Measurements from ENCODE around the gene ADM2.

ADM2 gene

GRCh38 chr22:50487290-50488005, 6.1 kb downstream of the ADM2 start:
- TF ChIP-seq, protein P1, sequence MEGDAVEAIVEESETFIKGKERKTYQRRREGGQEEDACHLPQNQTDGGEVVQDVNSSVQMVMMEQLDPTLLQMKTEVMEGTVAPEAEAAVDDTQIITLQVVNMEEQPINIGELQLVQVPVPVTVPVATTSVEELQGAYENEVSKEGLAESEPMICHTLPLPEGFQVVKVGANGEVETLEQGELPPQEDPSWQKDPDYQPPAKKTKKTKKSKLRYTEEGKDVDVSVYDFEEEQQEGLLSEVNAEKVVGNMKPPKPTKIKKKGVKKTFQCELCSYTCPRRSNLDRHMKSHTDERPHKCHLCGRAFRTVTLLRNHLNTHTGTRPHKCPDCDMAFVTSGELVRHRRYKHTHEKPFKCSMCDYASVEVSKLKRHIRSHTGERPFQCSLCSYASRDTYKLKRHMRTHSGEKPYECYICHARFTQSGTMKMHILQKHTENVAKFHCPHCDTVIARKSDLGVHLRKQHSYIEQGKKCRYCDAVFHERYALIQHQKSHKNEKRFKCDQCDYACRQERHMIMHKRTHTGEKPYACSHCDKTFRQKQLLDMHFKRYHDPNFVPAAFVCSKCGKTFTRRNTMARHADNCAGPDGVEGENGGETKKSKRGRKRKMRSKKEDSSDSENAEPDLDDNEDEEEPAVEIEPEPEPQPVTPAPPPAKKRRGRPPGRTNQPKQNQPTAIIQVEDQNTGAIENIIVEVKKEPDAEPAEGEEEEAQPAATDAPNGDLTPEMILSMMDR (conservative IDR thresholded peaks at IDR 0.05; ENCODE audit: low read depth, low read length): no peak
- no peak for DNase-seq (ENCODE audit: low read depth)
- H3K4me3 ChIP-seq (ENCODE audit: low read length): no peak overlapping the region

DNA sequence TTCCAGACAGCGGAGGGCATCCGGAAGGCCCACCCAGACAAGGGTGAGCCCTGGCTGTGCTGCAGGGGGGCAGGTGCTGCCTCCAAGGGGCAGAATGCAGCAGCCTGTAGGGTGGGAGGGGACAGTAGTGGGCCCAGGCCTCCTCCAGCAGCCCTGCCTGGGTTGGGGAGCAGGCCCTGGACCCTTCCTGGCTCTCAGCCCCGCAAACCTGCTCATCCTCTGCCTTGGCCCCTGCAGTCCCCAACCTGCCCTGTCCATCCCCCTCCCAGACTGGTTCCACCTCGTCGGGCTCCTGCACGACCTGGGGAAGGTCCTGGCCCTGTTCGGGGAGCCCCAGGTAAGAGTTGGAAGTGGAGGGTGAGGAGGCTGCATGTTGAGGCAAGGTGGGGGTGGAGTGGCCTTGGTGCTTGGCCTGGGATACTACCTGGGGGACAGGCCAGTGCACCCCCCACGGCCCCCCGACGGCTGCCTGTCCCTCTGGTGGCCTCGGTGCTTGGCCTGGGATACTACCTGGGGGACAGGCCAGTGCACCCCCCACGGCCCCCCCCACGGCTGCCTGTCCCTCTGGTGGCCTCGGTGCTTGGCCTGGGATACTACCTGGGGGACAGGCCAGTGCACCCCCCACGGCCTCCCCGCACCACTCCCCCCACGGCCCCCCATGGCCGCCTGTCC, 6.8 kb downstream of the ADM2 start:
- TF ChIP-seq, protein P1 (conservative IDR thresholded peaks at IDR 0.05; ENCODE audit: low read depth, low read length): no peak
- H3K4me3 ChIP-seq (ENCODE audit: low read length): no peak overlapping the region
- no peak for DNase-seq (ENCODE audit: low read depth)

GRCh38 chr22:50488886-50489285, 7.5 kb downstream of the ADM2 start:
- TF ChIP-seq, protein P1 (conservative IDR thresholded peaks at IDR 0.05; ENCODE audit: low read depth, low read length): no peak
- H3K4me3 ChIP-seq (ENCODE audit: low read length): no peak overlapping the region
- no peak for DNase-seq (ENCODE audit: low read depth)

DNA sequence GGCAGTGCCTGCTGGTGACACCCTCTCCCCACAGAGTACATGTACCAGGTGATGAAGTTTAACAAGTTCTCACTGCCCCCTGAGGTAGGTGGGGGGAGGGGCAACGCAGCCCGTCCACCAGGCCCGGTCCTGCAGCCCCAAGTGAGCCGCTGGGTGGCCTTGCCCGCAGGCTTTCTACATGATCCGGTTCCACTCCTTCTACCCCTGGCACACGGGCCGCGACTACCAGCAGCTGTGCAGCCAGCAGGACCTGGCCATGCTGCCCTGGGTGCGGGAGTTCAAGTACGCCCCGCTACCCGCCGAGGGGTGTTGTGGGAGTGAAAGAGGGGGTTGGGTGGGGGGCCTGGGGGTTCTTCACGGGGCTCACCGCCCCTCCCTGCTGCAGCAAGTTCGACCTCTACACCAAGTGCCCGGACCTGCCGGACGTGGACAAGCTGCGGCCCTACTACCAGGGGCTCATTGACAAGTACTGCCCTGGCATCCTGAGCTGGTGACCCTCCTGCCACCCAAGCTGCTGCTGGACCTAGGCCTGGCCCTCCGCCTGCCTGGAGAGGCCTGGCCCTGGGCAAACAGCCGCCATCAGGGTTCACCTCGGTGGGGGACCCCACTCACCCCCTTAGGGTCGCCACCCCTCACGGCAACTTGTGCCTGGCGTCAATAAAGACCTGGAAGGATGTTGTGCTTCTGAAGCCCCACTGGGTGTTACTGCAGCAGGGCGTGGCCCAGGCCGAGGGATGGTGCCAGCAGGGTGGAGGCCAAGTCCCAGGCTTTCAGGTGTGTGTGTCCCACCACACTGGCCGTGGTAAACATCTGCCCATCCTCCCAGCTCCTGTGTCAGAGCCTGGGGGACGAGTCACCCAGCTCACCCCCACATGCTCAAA, 8.3 kb downstream of the ADM2 start:
- TF ChIP-seq, protein P1 (conservative IDR thresholded peaks at IDR 0.05; ENCODE audit: low read depth, low read length): no peak
- DNase-seq (ENCODE audit: low read depth): no peak

GRCh38 chr22:50490531-50491308, 9.4 kb downstream of the ADM2 start:
- DNase-seq (ENCODE audit: low read depth): no peak
- no peak overlapping the region for H3K4me3 ChIP-seq (ENCODE audit: low read length)

More for the DNA sequence above, 8.3 kb downstream of the ADM2 start:
- H3K4me3 ChIP-seq (ENCODE audit: low read length): no peak overlapping the region

GRCh38 chr22:50497093-50497492, 15.8 kb downstream of the ADM2 start:
- no peak overlapping the region for H3K4me3 ChIP-seq (ENCODE audit: low read length)
- TF ChIP-seq, protein P1 (conservative IDR thresholded peaks at IDR 0.05; ENCODE audit: low read depth, low read length): no peak
- DNase-seq (ENCODE audit: low read depth): no peak

More at GRCh38 chr22:50490531-50491308, 9.4 kb downstream of the ADM2 start:
- TF ChIP-seq, protein P1 (conservative IDR thresholded peaks at IDR 0.05; ENCODE audit: low read depth, low read length): no peak

Data from retinal pigment epithelial cell (primary cell).